Stomach smooth muscle (tissue), 2 donors: ENCODE results near the gene FBXW2.

ENCODE experiments used
- H3K27ac ChIP-seq: one replicate; pipeline ENCODE4 v1.7.0; 2013; ENCODE audit warnings: mild to moderate bottlenecking, low read length, inconsistent platforms
- H3K27me3 ChIP-seq, 2 donors: one replicate each; pipeline ENCODE4 v1.7.0; 2013; ENCODE audit warnings: low read length in 2 of 2; ENCODE audit not compliant: insufficient read depth in 2 of 2, control insufficient read depth in 1 of 2
- H3K36me3 ChIP-seq, 2 donors: one replicate each; pipeline ENCODE4 v1.7.0; 2013; ENCODE audit warnings: low read length in 2 of 2; ENCODE audit not compliant: control insufficient read depth in 2 of 2, insufficient read depth in 2 of 2
- H3K4me1 ChIP-seq: one replicate; pipeline ENCODE4 v1.7.0; 2013; ENCODE audit warnings: low read length; ENCODE audit not compliant: control insufficient read depth, insufficient read depth
- H3K4me3 ChIP-seq, 2 donors: one replicate each; pipeline ENCODE4 v1.7.0; 2013; ENCODE audit warnings: low read length in 2 of 2
- H3K9ac ChIP-seq, 2 donors: one replicate each; pipeline ENCODE4 v1.7.0; 2013; ENCODE audit warnings: low read length in 2 of 2, mild to moderate bottlenecking in 1 of 2
- H3K9me3 ChIP-seq, 2 donors: one replicate each; pipeline ENCODE4 v1.7.0; 2013; ENCODE audit warnings: low read length in 2 of 2; ENCODE audit not compliant: control insufficient read depth in 2 of 2
- donor health status: healthy.
- donor health status: Pancreatic carcinoma.

FBXW2 gene

DNA sequence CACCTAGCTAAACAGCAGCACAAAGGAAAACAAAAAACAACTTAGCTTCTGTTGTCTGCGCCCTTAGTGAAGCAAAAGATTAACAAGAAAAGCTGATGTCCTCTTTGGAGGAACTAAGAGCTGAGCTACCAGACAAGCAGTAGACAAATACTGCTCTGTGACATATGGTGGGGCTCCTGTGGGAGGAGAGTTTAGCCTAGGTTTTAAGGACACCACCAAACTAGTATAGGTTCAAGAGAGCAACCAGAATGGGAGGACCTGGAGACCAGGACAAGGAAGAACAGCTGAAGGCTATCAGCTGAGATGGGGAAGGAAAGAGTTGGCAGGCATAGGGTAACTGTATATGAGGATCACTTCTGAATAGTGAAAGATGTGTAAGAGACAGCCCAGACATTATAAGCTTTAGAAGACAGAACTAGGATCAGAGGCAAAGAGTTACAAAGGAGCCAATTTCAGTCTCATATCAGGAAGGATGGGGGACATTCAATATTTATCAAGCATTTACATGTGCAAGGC, 27.2 kb downstream of the FBXW2 start:
- Histone ChIP-seq H3K9ac (no peak overlapping the region), H3K9me3 (no peaks in the 10 kb centered on the region), H3K36me3 (peaks cover 44 to 54% of the 10 kb centered on the region in 2 donors), H3K27ac (no peak overlapping the region), H3K4me3 (no peak overlapping the region), H3K27me3 (no peaks in the 10 kb centered on the region), H3K4me1 (no peaks in the 10 kb centered on the region)

DNA sequence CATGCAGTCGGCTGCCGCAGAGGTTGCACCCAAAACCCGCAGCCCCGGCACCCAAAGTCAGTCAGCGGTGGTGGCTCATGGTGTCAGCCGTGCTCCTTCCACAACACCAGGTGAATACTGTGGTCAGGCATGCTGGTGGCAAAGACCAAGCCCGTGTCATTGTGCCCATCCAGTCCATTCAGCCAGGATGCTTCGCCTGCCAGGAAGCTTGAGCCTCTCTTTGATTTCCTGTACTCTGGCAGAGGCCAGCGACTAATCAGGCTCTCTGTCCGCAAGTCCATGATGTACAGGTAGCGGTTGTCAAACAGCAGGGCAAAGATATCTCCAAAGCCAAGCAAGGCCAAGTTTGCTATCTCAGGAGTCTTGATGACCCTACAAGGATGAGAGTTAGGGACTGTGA, 28.7 kb downstream of the FBXW2 start:
- Histone ChIP-seq H3K4me1 (no peaks in the 10 kb centered on the region), H3K27ac (no peak overlapping the region), H3K36me3 (peaks cover 45 to 46% of the 10 kb centered on the region in 2 donors), H3K9ac (no peak overlapping the region), H3K4me3 (no peak overlapping the region), H3K9me3 (no peaks in the 10 kb centered on the region), H3K27me3 (no peaks in the 10 kb centered on the region)

DNA sequence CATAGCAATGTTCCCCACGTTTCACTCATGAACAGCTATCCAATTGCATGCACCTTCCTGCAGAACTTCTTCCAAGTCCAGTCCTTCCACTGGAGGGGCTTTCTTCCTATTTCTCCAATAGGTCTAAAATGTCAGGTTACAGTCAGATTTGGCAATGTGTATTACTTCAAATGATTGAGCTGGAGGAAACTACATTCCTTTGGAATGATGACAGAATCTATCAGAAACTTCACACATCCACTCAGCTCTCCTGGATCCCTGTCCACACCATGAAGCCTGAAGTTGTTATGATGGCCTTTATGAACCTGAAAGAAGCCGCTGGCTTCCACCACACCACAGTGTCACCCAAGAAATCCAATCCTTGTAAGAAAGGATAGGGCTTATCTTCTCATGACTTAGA, 32.2 kb downstream of the FBXW2 start:
- no peak overlapping the region for H3K9ac ChIP-seq
- H3K36me3 ChIP-seq: peaks cover 26 to 28% of the 10 kb centered on the region in 2 donors
- no peaks in the 10 kb centered on the region for H3K9me3 ChIP-seq
- H3K27ac ChIP-seq: no peak overlapping the region
- no peaks in the 10 kb centered on the region for H3K27me3 ChIP-seq
- H3K4me1 ChIP-seq: no peaks in the 10 kb centered on the region
- H3K4me3 ChIP-seq: no peak overlapping the region

DNA sequence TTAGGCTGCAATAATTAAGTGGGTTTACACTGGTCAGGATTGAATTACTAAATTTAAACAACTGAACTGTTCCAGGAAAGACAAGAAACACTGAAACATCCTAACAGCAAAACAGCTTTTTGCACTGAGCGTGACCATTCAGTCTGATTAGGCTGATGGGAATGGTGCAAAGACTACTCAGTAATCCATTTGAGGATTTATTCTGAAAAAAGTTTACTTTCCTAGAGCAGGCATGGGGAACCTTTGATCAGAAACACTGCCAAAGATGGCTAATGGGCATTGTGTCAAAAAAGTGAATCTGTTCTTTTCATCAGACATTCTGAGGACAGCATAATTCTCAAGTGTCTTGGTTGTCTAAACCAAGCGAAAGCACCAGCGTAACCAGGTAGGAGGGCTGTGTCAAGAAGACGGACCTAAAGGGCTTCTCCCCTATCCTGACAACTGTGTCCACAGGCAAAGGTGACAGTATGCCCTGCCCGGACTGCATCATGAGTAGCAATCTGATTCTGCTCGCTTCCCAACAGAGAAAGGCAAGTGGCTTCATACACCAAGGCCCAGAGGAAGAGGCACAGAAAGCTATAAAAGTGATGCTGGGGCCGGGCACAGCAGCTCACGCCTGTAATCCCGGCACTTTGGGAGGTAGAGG, 33.3 kb downstream of the FBXW2 start:
- Histone ChIP-seq H3K9me3 (no peaks in the 10 kb centered on the region), H3K4me1 (no peaks in the 10 kb centered on the region), H3K9ac (no peak overlapping the region), H3K4me3 (no peak overlapping the region), H3K36me3 (peaks cover 24 to 25% of the 10 kb centered on the region in 2 donors), H3K27ac (no peak overlapping the region), H3K27me3 (no peaks in the 10 kb centered on the region)

DNA sequence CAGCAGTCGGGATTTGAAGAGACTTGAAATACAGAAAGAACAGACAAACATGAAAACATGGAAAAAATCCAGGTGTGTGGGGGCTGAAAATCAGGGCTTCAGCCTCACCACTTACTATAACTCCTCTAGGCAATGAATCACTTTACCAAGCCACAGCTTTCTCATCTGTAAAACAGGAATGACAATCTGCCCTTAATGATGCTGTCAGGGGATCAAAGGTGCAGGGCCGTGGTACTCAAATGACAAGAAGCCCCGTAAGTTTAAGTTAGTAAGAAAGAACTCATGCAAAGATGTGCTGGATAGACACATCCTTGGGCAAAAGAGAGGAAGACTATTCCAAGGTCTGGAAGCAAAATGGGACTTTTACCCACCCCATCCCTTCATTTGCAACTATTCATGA, 34.7 kb downstream of the FBXW2 start:
- H3K9me3 ChIP-seq: no peaks in the 10 kb centered on the region
- no peak overlapping the region for H3K27ac ChIP-seq
- no peaks in the 10 kb centered on the region for H3K4me1 ChIP-seq
- H3K27me3 ChIP-seq: no peaks in the 10 kb centered on the region
- peaks cover 12 to 14% of the 10 kb centered on the region in 2 donors for H3K36me3 ChIP-seq
- no peak overlapping the region for H3K9ac ChIP-seq
- no peak overlapping the region for H3K4me3 ChIP-seq

DNA sequence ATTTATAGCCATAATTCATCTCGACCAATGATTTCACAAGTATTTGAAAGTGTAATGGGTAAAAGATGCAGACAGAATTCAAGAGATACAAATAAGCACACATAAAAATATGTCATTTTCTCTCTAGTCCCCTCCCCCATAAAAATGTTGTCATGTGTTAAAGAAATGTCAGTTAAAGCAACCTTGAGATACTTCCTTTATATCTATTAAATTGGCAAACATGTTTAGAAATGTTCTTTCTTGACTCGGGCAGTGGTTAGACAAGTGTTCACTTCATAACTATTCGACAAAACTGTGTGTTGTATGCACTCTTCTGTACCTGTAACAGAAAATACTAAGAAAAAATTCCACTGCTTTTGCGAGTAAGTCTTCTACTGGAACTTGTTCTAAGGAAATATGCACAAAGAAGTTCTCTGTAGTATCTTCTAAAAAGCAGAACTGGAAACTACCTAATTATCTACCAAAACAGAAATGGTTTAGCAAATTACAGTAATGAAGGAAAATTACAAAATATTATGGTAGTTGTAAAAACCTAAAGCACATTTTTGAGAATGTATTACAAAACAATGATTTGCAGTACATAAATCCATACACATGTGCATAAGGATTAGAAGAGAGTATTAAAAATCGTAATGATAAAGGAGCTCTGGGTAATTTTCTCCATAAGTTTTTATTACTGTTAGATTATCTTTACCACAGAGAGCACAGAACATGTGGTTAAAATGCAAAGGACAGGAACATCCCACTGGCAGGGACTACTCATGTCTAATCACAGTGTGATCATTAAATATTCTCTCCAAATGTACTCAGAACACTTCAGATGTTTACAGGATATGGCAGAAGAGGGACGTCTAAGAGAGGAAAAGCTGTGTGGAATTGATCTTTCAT, 35.9 kb downstream of the FBXW2 start:
- Histone ChIP-seq H3K9me3 (no peaks in the 10 kb centered on the region), H3K27me3 (no peaks in the 10 kb centered on the region), H3K36me3 (peaks cover 7 to 12% of the 10 kb centered on the region in 2 donors), H3K4me3 (no peak overlapping the region), H3K9ac (no peak overlapping the region), H3K4me1 (no peaks in the 10 kb centered on the region), H3K27ac (no peak overlapping the region)

DNA sequence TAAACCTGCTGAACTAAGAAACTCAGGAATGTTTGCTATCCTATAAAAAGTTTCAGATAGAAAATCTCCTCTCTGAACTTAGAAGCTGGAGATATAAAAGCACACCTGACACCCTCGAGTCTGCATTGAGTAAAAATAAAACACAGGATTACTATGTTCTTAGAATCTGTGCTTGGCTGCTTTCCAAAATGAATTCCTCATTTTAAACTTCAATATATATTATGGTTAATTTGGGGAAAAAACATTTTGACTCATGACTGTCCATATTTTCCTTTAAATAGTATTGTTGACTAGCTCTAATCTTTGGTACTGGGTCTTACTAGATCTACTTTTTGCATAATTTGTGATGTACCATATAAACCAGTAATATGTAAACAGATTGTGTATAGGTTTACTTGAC, 36.7 kb downstream of the FBXW2 start:
- H3K27me3 ChIP-seq: no peaks in the 10 kb centered on the region
- peak overlapping the region in 1 of 2 donors; percentile 16 for H3K9ac ChIP-seq
- no peaks in the 10 kb centered on the region for H3K4me1 ChIP-seq
- no peak overlapping the region for H3K4me3 ChIP-seq
- no peaks in the 10 kb centered on the region for H3K9me3 ChIP-seq
- H3K27ac ChIP-seq: no peak overlapping the region
- H3K36me3 ChIP-seq: peaks cover 7 to 8% of the 10 kb centered on the region in 2 donors

DNA sequence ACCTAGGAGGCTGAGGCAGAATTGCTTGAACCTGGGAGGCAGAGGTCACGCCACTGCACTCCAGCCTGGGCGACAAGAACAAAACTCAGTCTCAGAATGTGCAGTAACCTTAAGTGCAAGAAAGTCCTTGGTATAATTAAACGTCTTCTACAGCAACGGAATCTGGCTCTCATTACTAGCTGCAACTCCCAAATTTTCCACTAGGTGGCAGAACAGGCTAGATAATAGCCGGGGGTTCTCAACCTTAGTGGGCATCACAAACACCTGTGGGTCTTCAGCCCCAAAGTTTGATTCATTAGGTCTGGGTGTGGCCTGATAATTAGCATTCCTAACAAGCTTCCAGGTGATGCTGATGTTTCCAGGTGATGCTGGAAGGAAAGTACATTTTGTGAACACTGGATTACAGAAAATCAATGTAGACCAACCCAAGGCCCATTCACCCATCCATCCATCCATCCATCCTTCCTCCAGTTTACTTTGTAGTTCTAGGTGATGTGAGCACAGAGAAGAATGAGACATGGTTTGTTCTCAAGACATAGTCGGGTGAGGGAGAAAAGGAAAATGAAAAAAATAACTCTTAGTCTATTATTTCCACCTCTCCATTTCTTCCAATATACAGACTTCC, 37.3 kb downstream of the FBXW2 start:
- Histone ChIP-seq H3K9me3 (no peaks in the 10 kb centered on the region), H3K36me3 (peaks cover 2% of the 10 kb centered on the region in 2 donors), H3K27me3 (no peaks in the 10 kb centered on the region), H3K4me3 (no peak overlapping the region), H3K9ac (peak overlapping the region in 1 of 2 donors; percentile 16), H3K4me1 (no peaks in the 10 kb centered on the region), H3K27ac (no peak overlapping the region)

DNA sequence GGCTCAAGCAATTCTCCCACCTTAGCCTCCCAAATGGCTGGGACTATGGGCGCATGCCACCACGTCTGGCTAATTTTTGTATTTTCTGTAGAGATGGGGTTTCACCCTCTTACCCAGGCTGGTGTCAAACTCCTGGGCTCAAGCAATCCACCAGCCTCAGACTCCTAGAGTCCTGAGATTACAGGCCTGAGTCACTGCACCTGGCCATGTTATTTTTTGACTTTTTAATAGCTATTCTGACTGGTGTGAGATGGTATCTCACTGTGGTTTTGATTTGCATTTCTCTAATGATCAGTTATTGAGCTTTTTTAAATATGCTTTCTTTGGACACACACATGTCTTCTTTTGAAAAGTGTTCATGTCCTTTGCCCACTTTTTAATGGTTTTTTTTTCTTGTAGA, 38.2 kb downstream of the FBXW2 start:
- H3K9ac ChIP-seq: no peak overlapping the region
- H3K36me3 ChIP-seq: no peaks in the 10 kb centered on the region
- no peak overlapping the region for H3K27ac ChIP-seq
- H3K27me3 ChIP-seq: no peaks in the 10 kb centered on the region
- no peaks in the 10 kb centered on the region for H3K9me3 ChIP-seq
- no peaks in the 10 kb centered on the region for H3K4me1 ChIP-seq
- H3K4me3 ChIP-seq: no peak overlapping the region

DNA sequence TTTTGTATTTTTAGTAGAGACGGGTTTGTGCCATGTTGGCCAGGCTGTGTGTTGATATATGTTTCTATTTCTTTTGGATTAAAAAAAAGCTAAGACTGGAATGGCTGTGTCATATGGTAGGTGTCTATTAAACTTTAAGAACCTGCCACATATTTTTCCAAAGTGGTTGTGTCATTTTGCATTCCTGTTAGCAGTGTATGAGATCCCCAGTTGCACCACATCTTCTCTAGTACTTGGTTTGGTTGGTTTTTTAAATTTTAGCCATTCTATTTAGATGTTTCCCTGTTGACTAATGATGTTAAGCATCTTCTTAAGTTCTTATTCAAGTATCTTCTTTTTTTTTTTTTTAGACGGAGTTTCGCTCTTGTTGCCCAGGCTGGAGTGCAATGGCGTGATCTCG, 42.8 kb downstream of the FBXW2 start:
- Histone ChIP-seq H3K27ac (no peak overlapping the region), H3K36me3 (no peaks in the 10 kb centered on the region), H3K4me3 (no peak overlapping the region), H3K4me1 (no peaks in the 10 kb centered on the region), H3K9ac (no peak overlapping the region), H3K9me3 (no peaks in the 10 kb centered on the region), H3K27me3 (no peaks in the 10 kb centered on the region)
